Muscle of leg (tissue), 11 donors: ENCODE data around the gene TMEM39A. TPM values are rescaled to one million over a fixed set of nuclear protein-coding genes. Genes with fewer than 3 reads are reported as not detected.

Source experiments
- DNase-seq: peaks from one replicate; pipeline ENCODE4 v3.0.0; 2013
- H3K27ac ChIP-seq: one replicate; pipeline ENCODE4 v1.5.1; 2013; ENCODE audit warnings: mild to moderate bottlenecking, low read length, control low read depth
- H3K27me3 ChIP-seq: one replicate; pipeline ENCODE4 v1.6.1; 2013; ENCODE audit warnings: low read length; ENCODE audit not compliant: control insufficient read depth, insufficient read depth
- H3K36me3 ChIP-seq: one replicate; pipeline ENCODE4 v1.6.1; 2013; ENCODE audit warnings: low read length; ENCODE audit not compliant: control insufficient read depth, insufficient read depth
- H3K4me1 ChIP-seq: one replicate; pipeline ENCODE4 v1.6.1; 2013; ENCODE audit warnings: low read length; ENCODE audit not compliant: control insufficient read depth, insufficient read depth
- H3K4me3 ChIP-seq: one replicate; pipeline ENCODE4 v1.5.1; 2013; ENCODE audit warnings: low read length, control low read depth
- H3K9me3 ChIP-seq: replicated peaks from 2 replicates; pipeline ENCODE4 v1.6.1; 2013; ENCODE audit warnings: low read depth, low read length; ENCODE audit not compliant: control insufficient read depth
- WGBS: methylation state at CpG from one replicate; pipeline ENCODE4 v1.1.5; 2013; ENCODE audit warnings: missing lambda C conversion rate; ENCODE audit not compliant: insufficient coverage; 5-methylcytosine and 5-hydroxymethylcytosine counted together
- polyA plus RNA-seq, 8 donors: library from polyadenylated mRNA; unstranded; fragments of 120-200 nt; gene quantifications; one replicate each; pipeline versions ENCODE4 v1.2.1 to v1.2.3, GENCODE V29; 2013; ENCODE audit warnings: inconsistent platforms in 1 of 8, low replicate concordance in 1 of 8; ENCODE audit not compliant: insufficient read length in 8 of 8, insufficient read depth in 1 of 8
- total RNA-seq: library from RNA; stranded (reverse); fragments of 120-200 nt; gene quantifications from one replicate; pipeline ENCODE4 v1.2.4, GENCODE V29; 2013

Gene TMEM39A
- total and polyA plus RNA-seq, 9 donors, result 35.7 to 51.1 (median 39.7) TPM

DNA sequence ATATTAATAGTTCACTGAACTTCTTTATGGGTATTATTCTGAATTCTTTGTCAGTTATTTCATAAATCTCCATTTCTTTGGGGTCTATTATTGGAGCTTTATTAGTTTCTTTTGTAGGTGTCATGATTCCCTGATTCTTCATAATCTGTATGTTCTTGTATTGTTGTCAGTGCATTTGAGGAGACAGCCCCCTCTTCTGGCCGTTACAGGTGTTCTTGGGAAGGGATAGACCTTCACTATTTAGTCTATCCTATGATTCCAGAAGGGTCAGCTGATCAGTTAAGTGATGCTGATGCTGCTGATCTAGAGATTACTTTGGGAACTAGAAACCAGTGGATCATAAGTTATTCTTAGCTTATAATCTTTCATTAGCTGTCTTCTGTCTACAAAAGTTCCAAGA is 34.9 kb downstream of the TMEM39A start:
- Histone ChIP-seq H3K9me3 (peaks cover 45% of the 10 kb centered on the region), H3K27me3 (no peaks in the 10 kb centered on the region), H3K36me3 (peaks cover 28% of the 10 kb centered on the region), H3K27ac (no peak overlapping the region), H3K4me3 (no peak overlapping the region), H3K4me1 (no peaks in the 10 kb centered on the region)
- no peak for DNase-seq
- WGBS, result no CpG with 5 or more reads among the region's 1 CpG

DNA sequence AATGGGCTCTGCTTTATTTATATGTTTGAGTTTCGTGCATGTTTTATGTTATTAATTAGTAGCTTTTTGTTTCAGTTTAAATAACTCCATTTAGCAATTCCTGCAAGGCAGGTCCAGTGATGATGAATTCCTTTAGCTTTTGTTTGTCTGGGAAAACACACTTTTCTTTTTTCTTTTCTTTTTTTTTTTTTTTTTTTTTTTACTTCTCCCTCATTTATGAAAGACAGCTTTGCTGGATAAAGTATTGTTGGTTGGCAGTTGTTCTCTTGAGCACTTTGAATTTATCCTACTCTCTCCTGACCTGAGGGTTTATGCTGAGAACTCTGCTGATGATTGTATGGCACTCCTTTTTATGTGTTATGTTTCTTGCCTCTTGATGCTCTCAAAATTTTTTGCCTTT is 35.7 kb downstream of the TMEM39A start:
- H3K4me3 ChIP-seq, result no peak overlapping the region
- peaks cover 45% of the 10 kb centered on the region for H3K9me3 ChIP-seq
- no peak overlapping the region for H3K27ac ChIP-seq
- no CpG with 5 or more reads among the region's 1 CpG for WGBS
- no peaks in the 10 kb centered on the region for H3K4me1 ChIP-seq
- peak; percentile 23 for DNase-seq
- H3K27me3 ChIP-seq, result no peaks in the 10 kb centered on the region
- H3K36me3 ChIP-seq, result peaks cover 24% of the 10 kb centered on the region

DNA sequence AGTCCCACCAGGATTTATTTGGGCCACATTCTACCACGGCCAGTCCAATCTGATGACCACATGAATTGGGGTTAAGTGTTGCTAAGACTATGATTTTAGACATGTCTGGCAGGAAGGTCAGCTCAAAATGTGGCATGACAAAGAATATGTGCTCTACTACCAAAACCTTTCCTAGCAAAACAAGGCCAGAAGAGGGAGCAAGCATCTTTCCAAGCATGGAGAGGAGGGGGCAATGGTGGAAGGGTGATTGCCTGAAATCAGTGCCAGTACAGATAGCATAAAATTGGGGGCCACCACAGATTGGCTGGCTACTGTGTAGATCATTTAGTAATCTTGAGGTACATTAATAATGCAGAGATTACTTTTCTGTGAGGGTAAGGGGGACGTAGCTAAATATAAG is 43.2 kb downstream of the TMEM39A start:
- Histone ChIP-seq H3K27ac (no peak overlapping the region), H3K4me1 (no peaks in the 10 kb centered on the region), H3K9me3 (no peaks in the 10 kb centered on the region), H3K36me3 (peaks cover 9% of the 10 kb centered on the region), H3K4me3 (no peak overlapping the region), H3K27me3 (no peaks in the 10 kb centered on the region)
- DNase-seq, result no peak
- WGBS, result 67% methylated on average over 1 of the region's 2 CpGs

DNA sequence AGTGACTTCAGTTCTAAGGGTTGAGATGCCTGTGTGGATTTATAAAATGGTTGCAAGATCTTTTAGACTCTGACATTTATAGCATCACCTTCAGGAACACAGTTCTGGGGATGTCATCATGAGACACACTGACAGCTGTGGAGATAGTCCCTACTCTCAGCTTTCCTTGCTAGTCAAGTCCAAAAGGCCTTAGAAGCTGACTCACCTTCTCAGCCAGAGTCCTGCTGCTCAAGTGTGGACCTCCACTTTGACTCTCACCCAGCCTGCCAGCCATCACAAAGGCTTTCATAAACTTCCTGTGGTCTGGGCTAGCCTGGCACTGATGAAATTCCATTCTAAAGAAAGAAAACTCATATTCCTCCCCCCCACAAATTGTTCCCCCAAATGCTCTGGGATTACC is 44.8 kb downstream of the TMEM39A start:
- Histone ChIP-seq H3K27me3 (no peaks in the 10 kb centered on the region), H3K4me3 (no peak overlapping the region), H3K4me1 (no peaks in the 10 kb centered on the region), H3K27ac (no peak overlapping the region), H3K36me3 (peaks cover 22% of the 10 kb centered on the region), H3K9me3 (no peaks in the 10 kb centered on the region)
- no peak for DNase-seq

DNA sequence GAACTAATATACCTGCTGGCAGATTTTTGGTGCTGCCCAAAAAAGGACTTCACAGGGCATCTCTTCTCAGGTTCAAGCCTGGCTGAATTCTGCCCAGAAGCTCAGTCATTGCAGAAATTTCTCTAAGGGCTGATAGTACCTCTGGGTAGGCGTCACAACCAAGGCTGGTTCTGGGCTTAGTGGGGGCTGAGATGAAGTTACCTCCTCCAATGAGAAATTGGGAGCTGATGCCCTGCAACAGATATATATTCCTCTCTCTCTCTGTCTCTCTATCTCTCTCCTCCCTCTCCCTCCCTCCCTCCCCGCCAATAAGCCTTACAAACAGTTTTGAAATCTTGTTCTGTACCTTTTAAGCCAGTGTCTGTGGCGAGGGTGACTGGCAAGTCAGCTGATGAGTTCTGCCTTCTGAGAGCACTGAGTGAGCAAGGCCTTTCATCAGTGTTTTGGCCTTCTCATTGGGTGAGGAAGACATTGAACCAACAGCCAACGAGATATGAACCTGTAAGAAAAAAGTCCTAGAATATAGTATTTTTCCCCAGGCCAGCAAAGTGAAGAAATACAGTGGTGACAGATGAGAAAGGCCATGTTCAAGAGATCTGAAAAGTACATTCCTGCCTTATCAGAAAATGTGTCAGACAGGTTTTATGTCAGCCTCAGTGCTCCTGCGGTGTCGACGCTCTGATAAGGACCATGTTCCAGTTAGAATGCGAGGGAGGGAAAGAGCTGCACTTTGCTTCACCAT is 45.5 kb downstream of the TMEM39A start:
- Histone ChIP-seq H3K4me3 (no peak overlapping the region), H3K27ac (no peak overlapping the region), H3K36me3 (peaks cover 22% of the 10 kb centered on the region), H3K9me3 (no peaks in the 10 kb centered on the region), H3K4me1 (no peaks in the 10 kb centered on the region), H3K27me3 (no peaks in the 10 kb centered on the region)
- DNase-seq, result no peak
- 68% methylated on average over 3 of the region's 8 CpGs for WGBS

DNA sequence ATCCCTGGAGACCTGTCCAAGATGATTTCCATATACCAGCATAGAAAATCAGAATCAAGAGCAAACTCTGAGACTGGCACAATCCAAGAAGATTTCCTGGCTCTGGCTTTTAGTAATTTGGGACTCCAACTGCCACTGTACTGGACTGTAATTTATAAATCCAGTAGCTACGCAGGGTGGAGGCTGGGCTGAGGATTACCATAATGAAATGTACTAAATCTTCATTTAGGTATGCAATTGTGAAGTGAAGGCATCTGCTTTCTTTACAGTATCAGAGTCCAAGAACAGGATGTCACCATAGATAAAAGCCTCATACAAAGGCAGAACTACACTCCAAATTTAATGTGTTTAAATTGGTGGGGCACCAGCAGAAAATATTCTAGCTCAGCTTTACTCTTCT is 46.5 kb downstream of the TMEM39A start:
- Histone ChIP-seq H3K9me3 (no peaks in the 10 kb centered on the region), H3K4me3 (no peak overlapping the region), H3K36me3 (peaks cover 22% of the 10 kb centered on the region), H3K27me3 (no peaks in the 10 kb centered on the region), H3K4me1 (no peaks in the 10 kb centered on the region), H3K27ac (no peak overlapping the region)
- no CpG with 5 or more reads among the region's 1 CpG for WGBS
- DNase-seq, result no peak

DNA sequence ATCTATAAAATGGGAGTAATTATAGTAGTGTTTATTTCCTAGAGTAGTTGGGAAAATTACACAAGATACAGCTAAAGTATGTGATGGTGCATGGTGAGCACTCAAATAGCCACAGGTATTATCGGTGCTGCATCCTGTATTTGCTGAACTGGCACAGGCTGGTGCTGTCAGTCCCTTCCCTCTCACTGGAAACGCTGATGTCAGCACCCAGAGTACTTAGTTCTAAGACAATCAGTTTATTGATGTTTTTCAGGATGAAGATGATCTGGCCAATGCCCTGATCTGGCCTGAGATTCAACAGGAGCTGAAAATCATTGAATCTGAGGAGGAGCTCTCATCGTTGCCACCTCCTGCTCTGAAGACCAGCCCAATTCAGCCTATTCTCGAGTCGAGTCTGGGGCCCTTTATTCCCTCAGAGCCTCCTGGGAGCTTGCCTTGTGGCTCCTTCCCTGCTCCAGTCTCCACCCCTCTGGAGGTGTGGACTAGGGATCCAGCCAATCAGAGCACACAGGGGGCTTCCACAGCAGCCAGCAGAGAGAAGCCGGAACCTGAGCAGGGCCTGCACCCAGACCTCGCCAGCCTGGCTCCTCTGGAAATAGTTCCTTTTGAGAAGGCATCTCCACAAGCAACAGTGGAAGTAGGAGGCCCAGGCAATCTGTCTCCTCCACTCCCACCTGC is 49.7 kb downstream of the TMEM39A start:
- no peaks in the 10 kb centered on the region for H3K4me1 ChIP-seq

DNA sequence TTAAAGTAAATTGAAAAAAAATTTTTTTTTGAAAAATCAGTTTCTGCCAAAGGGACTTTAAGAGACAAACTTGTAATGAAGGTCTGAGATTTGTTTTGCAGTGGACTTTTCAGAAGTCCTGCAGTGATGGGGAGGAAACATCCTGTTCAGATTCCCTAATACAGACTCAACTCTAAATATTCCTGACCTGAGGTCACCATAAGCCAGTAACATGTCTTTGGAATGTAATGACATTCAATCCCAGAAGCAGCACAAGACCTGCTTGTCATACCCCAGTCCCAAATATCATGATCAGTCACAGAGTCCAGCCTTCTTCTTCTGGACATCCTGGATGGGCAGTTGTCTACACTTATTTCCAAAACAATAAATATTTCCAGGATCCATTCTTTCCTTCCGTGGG is 53.6 kb downstream of the TMEM39A start:
- Histone ChIP-seq H3K4me3 (no peak overlapping the region), H3K4me1 (no peaks in the 10 kb centered on the region), H3K27me3 (no peaks in the 10 kb centered on the region), H3K9me3 (no peaks in the 10 kb centered on the region), H3K27ac (no peak overlapping the region), H3K36me3 (peaks cover 30% of the 10 kb centered on the region)
- no peak for DNase-seq
- no CpG with 5 or more reads among the region's 1 CpG for WGBS

More for the DNA sequence above, 49.7 kb downstream of the TMEM39A start:
- Histone ChIP-seq H3K27ac (no peak overlapping the region), H3K4me3 (no peak overlapping the region), H3K27me3 (no peaks in the 10 kb centered on the region), H3K9me3 (no peaks in the 10 kb centered on the region), H3K36me3 (peaks cover 39% of the 10 kb centered on the region)
- DNase-seq, result no peak
- 64% methylated on average over 6 of the region's 7 CpGs for WGBS

DNA sequence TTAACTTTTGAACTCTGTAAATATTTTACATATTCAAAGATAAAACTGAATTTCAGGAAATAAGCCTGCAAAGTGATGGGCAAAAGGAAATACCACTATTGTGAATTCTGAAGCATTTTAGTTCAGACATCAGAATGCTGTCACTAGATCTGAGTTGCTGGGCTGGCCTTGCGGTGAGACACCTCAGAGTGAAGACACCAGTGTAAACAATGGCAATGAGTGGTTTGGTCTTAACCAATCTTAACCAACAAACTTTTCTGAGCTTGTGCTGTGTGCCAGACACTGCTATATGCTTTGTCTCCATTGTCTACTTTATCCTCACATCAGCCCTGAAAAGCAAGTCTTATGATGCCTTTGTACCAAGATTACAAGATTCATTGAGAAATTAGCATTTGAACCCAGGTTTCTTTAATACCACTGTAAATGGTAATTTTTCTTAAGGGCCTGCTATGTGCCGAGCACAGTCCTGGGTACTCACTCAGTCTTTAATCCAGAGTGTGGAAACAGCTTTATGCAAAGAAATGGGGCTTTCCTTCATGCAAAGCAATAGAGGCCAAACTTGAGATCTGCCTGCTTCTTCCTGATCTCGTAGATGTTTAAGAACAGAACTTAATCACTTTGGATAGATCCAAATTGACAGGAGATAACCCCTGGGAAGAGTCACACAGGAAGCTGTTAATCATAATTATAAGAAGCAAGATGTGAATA is 55.0 kb downstream of the TMEM39A start:
- no CpG with 5 or more reads among the region's 3 CpGs for WGBS
- peaks cover 24% of the 10 kb centered on the region for H3K36me3 ChIP-seq
- H3K4me3 ChIP-seq, result no peak overlapping the region
- no peaks in the 10 kb centered on the region for H3K27me3 ChIP-seq
- H3K27ac ChIP-seq, result no peak overlapping the region
- H3K9me3 ChIP-seq, result no peaks in the 10 kb centered on the region
- H3K4me1 ChIP-seq, result no peaks in the 10 kb centered on the region
- no peak for DNase-seq

DNA sequence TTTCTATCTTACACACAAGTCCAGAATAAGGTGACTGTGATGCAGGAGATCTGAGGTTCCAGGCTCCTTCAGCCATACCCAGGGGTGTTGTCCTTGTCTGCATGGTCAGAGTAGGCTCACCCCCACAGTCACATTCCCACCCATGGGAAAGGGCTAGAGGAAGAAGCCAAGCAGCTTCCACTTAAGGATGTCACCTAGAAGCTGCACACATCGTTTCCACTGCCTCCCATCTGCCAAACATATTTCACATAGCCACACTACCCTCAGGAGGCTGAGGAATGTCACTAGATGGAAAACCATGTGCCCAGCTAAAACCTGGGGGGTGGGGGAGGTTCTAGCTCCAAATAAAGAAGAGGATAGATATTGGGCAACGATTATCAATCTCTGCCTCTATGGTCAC is 58.1 kb downstream of the TMEM39A start:
- Histone ChIP-seq H3K27me3 (no peaks in the 10 kb centered on the region), H3K9me3 (no peaks in the 10 kb centered on the region), H3K4me3 (no peak overlapping the region), H3K27ac (no peak overlapping the region), H3K36me3 (peaks cover 21% of the 10 kb centered on the region), H3K4me1 (no peaks in the 10 kb centered on the region)
- no peak for DNase-seq
- WGBS, result 100% methylated on average over 1 of the region's 2 CpGs
